GM12878 (cell line): ENCODE results near the gene B9D1. TPM values are rescaled to one million over a fixed set of nuclear protein-coding genes. Genes with fewer than 3 reads are reported as not detected.

Experiments
- ATAC-seq: fragments of 200-7000 bp; cut with Tn5 transposase; 3 replicates; pipeline ENCODE4 v1.9.1; 2020; ENCODE audit warnings: mild to moderate bottlenecking, moderate library complexity
- BruUV-seq: library from RNA; stranded (reverse); fragments of 400-500 nt; replicated peaks from 2 replicates; lab custom pipeline; 2021; lab: Mats Ljungman, UMichigan
- CTCF ChIA-PET: fragments of 300-600 bp; sonication (Branson Sonifier 250); formaldehyde crosslinking; extraction: SDS; loops from one replicate; lab custom pipeline; 2021; ENCODE audit warnings: inconsistent platforms; lab: Yijun Ruan, JAX
- POLR2A ChIA-PET: fragments of 350-600 bp; formaldehyde crosslinking; extraction: SDS; loops from one replicate; lab custom pipeline; 2021; ENCODE audit warnings: inconsistent platforms; lab: Charles Lee
- RAD21 ChIA-PET: fragments of 300-600 bp; sonication (Branson Sonifier 250); formaldehyde crosslinking; loops from one replicate; lab custom pipeline; 2023; ENCODE audit warnings: antibody characterized with exemption; ENCODE audit not compliant: unreplicated experiment; lab: Charles Lee
- SMC1A ChIA-PET: fragments of 300-600 bp; sonication (Branson Sonifier 250); formaldehyde crosslinking; loops from one replicate; lab custom pipeline; 2023; ENCODE audit not compliant: unreplicated experiment, uncharacterized antibody; lab: Charles Lee
- DNase-seq: peaks from one replicate; pipeline ENCODE4 v3.0.0-alpha.2; 2011; ENCODE audit warnings: low read depth, low spot score
- FAIRE-seq: peaks from 3 replicates; lab custom pipeline; 2011; peaks lifted over from hg19 to GRCh38; lab: Jason Lieb, UNC
- H2AFZ ChIP-seq: 2 replicates; pipeline ENCODE4 v1.6.0; 2011; ENCODE audit warnings: low read depth, low read length, control low read depth; ENCODE audit not compliant: control insufficient read depth
- H3K27ac ChIP-seq: 2 replicates; pipeline ENCODE4 v1.5.1; 2011; ENCODE audit warnings: control low read depth; ENCODE audit not compliant: control insufficient read depth, insufficient read depth
- H3K27me3 ChIP-seq, 2 experiments: replicated peaks in 1 of 2; 2 replicates each; pipeline versions ENCODE4 v1.6.0 to v1.6.1; 2011; ENCODE audit warnings: low read length in 1 of 2; ENCODE audit not compliant: control insufficient read depth in 2 of 2, insufficient read depth in 2 of 2
- H3K36me3 ChIP-seq, 2 experiments: 2 replicates each; pipeline ENCODE4 v1.5.1; 2011; ENCODE audit warnings: low read length in 1 of 2; ENCODE audit not compliant: control insufficient read depth in 2 of 2, insufficient read depth in 2 of 2
- H3K4me1 ChIP-seq: 2 replicates; pipeline ENCODE4 v1.6.1; 2011; ENCODE audit warnings: mild to moderate bottlenecking, low read length, moderate library complexity, mixed read lengths; ENCODE audit not compliant: control insufficient read depth, insufficient read depth
- H3K4me2 ChIP-seq: 2 replicates; pipeline ENCODE4 v1.6.0; 2011; ENCODE audit warnings: control low read depth; ENCODE audit not compliant: control insufficient read depth, insufficient read depth
- H3K4me3 ChIP-seq: fragments of 200-600 bp; sonication (generic); 2 replicates; pipeline ENCODE4 v1.5.1; 2016
- H3K79me2 ChIP-seq: 2 replicates; pipeline ENCODE4 v1.6.0; 2011; ENCODE audit warnings: low read length; ENCODE audit not compliant: control insufficient read depth, insufficient read depth
- H3K9ac ChIP-seq: 2 replicates; pipeline ENCODE4 v1.8.0; 2011; ENCODE audit warnings: low read length, control low read depth, mixed read lengths; ENCODE audit not compliant: control insufficient read depth, insufficient read depth
- H3K9me3 ChIP-seq: replicated peaks from 3 replicates; pipeline ENCODE4 v1.5.1; 2011; ENCODE audit warnings: mild to moderate bottlenecking, low read length; ENCODE audit not compliant: control insufficient read depth, insufficient read depth
- H4K20me1 ChIP-seq: 2 replicates; pipeline ENCODE4 v1.6.0; 2011; ENCODE audit not compliant: control insufficient read depth, insufficient read depth
- ATF2 ChIP-seq: IDR thresholded peaks from 2 replicates; pipeline ENCODE4 v1.6.1; 2012; ENCODE audit warnings: low read length, inconsistent platforms
- BCL3 ChIP-seq: IDR thresholded peaks from 2 replicates; pipeline ENCODE4 v1.6.1; 2011; ENCODE audit warnings: borderline replicate concordance, low read depth, mild to moderate bottlenecking, moderate library complexity, low read length; ENCODE audit not compliant: insufficient read depth, poor library complexity, severe bottlenecking
- BMI1 ChIP-seq: fragments of 450-650 bp; IDR thresholded peaks from 2 replicates; pipeline ENCODE4 v1.6.1; 2016; ENCODE audit warnings: mild to moderate bottlenecking, moderate library complexity, borderline replicate concordance
- DPF2 ChIP-seq: fragments of 450-650 bp; IDR thresholded peaks from 2 replicates; pipeline ENCODE4 v1.6.1; 2017; ENCODE audit warnings: mild to moderate bottlenecking
- GABPA ChIP-seq: IDR thresholded peaks from 2 replicates; pipeline ENCODE4 v1.6.1; 2014; ENCODE audit warnings: antibody characterized with exemption, low read depth, mild to moderate bottlenecking, inconsistent platforms
- HCFC1 ChIP-seq: fragments of 150-350 bp; IDR thresholded peaks from 2 replicates; pipeline ENCODE4 v1.6.1; 2014; ENCODE audit warnings: low read length
- IKZF2 ChIP-seq, 2 experiments: fragments of 450-650 bp; IDR thresholded peaks; 2 replicates each; pipeline ENCODE4 v1.6.1; 2017; ENCODE audit warnings: mild to moderate bottlenecking in 2 of 2, moderate library complexity in 2 of 2
- NBN ChIP-seq: fragments of 450-650 bp; IDR thresholded peaks from 2 replicates; pipeline ENCODE4 v1.6.1; 2016
- PML ChIP-seq: IDR thresholded peaks from 2 replicates; pipeline ENCODE4 v1.6.1; 2012; ENCODE audit warnings: low read length, inconsistent platforms
- RELA ChIP-seq: fragments of 450-650 bp; IDR thresholded peaks from 2 replicates; pipeline ENCODE4 v1.8.0; 2014; ENCODE audit warnings: borderline replicate concordance; ENCODE audit not compliant: partially characterized antibody
- SIN3A ChIP-seq: IDR thresholded peaks from 2 replicates; pipeline ENCODE4 v1.6.1; 2012; ENCODE audit warnings: low read depth, low read length, improper control_type of control experiment
- SRF ChIP-seq, 2 experiments: IDR thresholded peaks; 2 replicates each; pipeline ENCODE4 v1.6.1; 2011; ENCODE audit warnings: low read depth in 2 of 2, low read length in 2 of 2, mild to moderate bottlenecking in 1 of 2, moderate library complexity in 1 of 2
- SUPT20H ChIP-seq: IDR thresholded peaks from 2 replicates; pipeline ENCODE4 v1.6.1; 2011; ENCODE audit warnings: low read depth, mild to moderate bottlenecking, low read length, moderate library complexity, borderline replicate concordance; ENCODE audit not compliant: control insufficient read depth
- SUZ12 ChIP-seq: fragments of 200-600 bp; sonication (generic); IDR thresholded peaks from one replicate; pipeline ENCODE4 v1.6.1; 2018; ENCODE audit warnings: antibody characterized with exemption, mild to moderate bottlenecking; ENCODE audit not compliant: unreplicated experiment
- ZZZ3 ChIP-seq: IDR thresholded peaks from 2 replicates; pipeline ENCODE4 v1.6.1; 2011; ENCODE audit warnings: low read depth; ENCODE audit not compliant: control insufficient read depth, insufficient read length
- WGBS: methylation state at CpG from one replicate; pipeline ENCODE4 v1.1.6; 2016; ENCODE audit warnings: low lambda C conversion rate; ENCODE audit not compliant: insufficient replicate concordance, insufficient coverage; ENCODE audit errors: missing lambda C conversion rate; 5-methylcytosine and 5-hydroxymethylcytosine counted together
- in situ Hi-C: fragments of 300-500 bp; cut with MboI; formaldehyde crosslinking; loops from 9 replicates; pipeline ENCODE4 v1.14.3; 2018; ENCODE audit warnings: mixed read lengths
- intact Hi-C: fragments of 100-400 bp; cut with micrococcal nuclease; formaldehyde crosslinking; loops from one replicate; pipeline ENCODE4 v1.14.2; 2022; ENCODE audit not compliant: unreplicated experiment
- polyA plus RNA-seq, 11 experiments: library from polyadenylated mRNA; depleted of rRNA in 4 of 11; unstranded in 6 of 11; stranded (reverse) in 5 of 11; fragments of >200 nt; fragmentation: Nextera tagmentation in 4 of 11; fragmentation: Illumina TruSeq in 1 of 11; extraction: Ambion mirVana in 4 of 11; extraction: Trizol in 1 of 11; gene quantifications; 1 replicate in 1 of 11; 2 replicates in 10 of 11; pipeline versions ENCODE4 v1.2.1 to v1.2.3, GENCODE V29; 2011 to 2016; ENCODE audit warnings: inconsistent platforms in 2 of 11, missing spikeins in 2 of 11, low read depth in 1 of 11
- total RNA-seq, 4 experiments: library from RNA; depleted of rRNA in 3 of 4; stranded (reverse); fragments of >200 nt in 3 of 4; fragmentation: Illumina TruSeq in 1 of 4; extraction: Trizol in 1 of 4; gene quantifications; 2 replicates each; pipeline versions ENCODE4 v1.2.1 to v1.2.3, GENCODE V29; 2013 to 2021

B9D1 gene
- total and polyA plus RNA-seq, 10 of the 15 experiments (the other 5 are each of a cell fraction or from before 2014, with no cell fraction given) = 5.9 to 18.3 (median 9.8) TPM

GRCh38 chr17:19329136-19329535, 33.4 kb downstream of the B9D1 start:
- ChIA-PET CTCF (interaction anchor here (1.2 kb wide), 1 partner anchor 23 kb away, joined by 3 read pairs; no protein-coding TSS in a partner anchor), RAD21 (no interaction called here), POLR2A (no interaction called here)
- H3K79me2 ChIP-seq = no peaks in the 10 kb centered on the region
- no peak overlapping the region for H3K27ac ChIP-seq
- H3K27me3 ChIP-seq = no peaks in the 10 kb centered on the region; a peak in 2 of 4 replicates
- H3K4me2 ChIP-seq = no peak overlapping the region
- no peak for ATAC-seq
- no peak for TF ChIP-seq ATF2
- TF ChIP-seq GABPA = no peak
- no peak for TF ChIP-seq RELA
- TF ChIP-seq NBN = no peak
- TF ChIP-seq SIN3A = no peak
- TF ChIP-seq, all 136 proteins: peak for 0
- no peaks in the 10 kb centered on the region for H4K20me1 ChIP-seq
- intact Hi-C loops (no loop called here), in situ Hi-C loops (no loop called here)
- no peak overlapping the region for H3K4me3 ChIP-seq
- H2AFZ ChIP-seq = no peak overlapping the region
- H3K36me3 ChIP-seq = no peaks in the 10 kb centered on the region
- DNase-seq = no peak
- H3K9ac ChIP-seq = no peak overlapping the region
- no TSS peak for BruUV-seq
- H3K4me1 ChIP-seq = peaks cover 5% of the 10 kb centered on the region
- SMC1A ChIA-PET = no interaction called here
- no peaks in the 10 kb centered on the region for H3K9me3 ChIP-seq
- WGBS = 37% methylated on average over 2 of the region's 2 CpGs
- FAIRE-seq = no peak

GRCh38 chr17:19328441-19329061, 34.0 kb downstream of the B9D1 start:
- DNase-seq (no peak), ATAC-seq (no peak), FAIRE-seq (no peak)
- intact Hi-C loops (no loop called here), in situ Hi-C loops (no loop called here)
- ChIA-PET RAD21 (no interaction called here), SMC1A (no interaction called here), POLR2A (no interaction called here), CTCF (no interaction called here)
- H3K9me3 ChIP-seq = no peaks in the 10 kb centered on the region
- H3K9ac ChIP-seq = no peak overlapping the region
- no peak overlapping the region for H3K27ac ChIP-seq
- H3K36me3 ChIP-seq = no peaks in the 10 kb centered on the region
- H3K27me3 ChIP-seq = no peaks in the 10 kb centered on the region; a peak in 2 of 4 replicates
- BruUV-seq = no TSS peak
- H3K79me2 ChIP-seq = no peaks in the 10 kb centered on the region
- H3K4me2 ChIP-seq = no peak overlapping the region
- H2AFZ ChIP-seq = no peak overlapping the region
- H3K4me1 ChIP-seq = peaks cover 5% of the 10 kb centered on the region
- H3K4me3 ChIP-seq = no peak overlapping the region
- WGBS = 62% methylated on average over 10 of the region's 10 CpGs
- H4K20me1 ChIP-seq = no peaks in the 10 kb centered on the region
- no peak for TF ChIP-seq SUZ12
- no peak for TF ChIP-seq SRF (IDR thresholded peaks at IDR 0.05; ENCODE audit: low read depth in 2 of 2, low read length in 2 of 2)
- no peak for TF ChIP-seq HCFC1
- TF ChIP-seq BCL3 = no peak
- TF ChIP-seq IKZF2 (IDR thresholded peaks at IDR 0.05) = no peak
- TF ChIP-seq DPF2 = no peak
- TF ChIP-seq SUPT20H = no peak
- no peak for TF ChIP-seq ZZZ3
- TF ChIP-seq PML = no peak
- TF ChIP-seq BMI1 = no peak
